ENCODE data around the gene FDXR. TPM values are rescaled to one million over a fixed set of nuclear protein-coding genes. Genes with fewer than 3 reads are reported as not detected.

The FDXR gene
- total and polyA plus RNA-seq, 9 of the 15 experiments (the other 6 are each of a cell fraction or from before 2014, with no cell fraction given) = 0.89 to 70.7 (median 30.9) TPM

DNA sequence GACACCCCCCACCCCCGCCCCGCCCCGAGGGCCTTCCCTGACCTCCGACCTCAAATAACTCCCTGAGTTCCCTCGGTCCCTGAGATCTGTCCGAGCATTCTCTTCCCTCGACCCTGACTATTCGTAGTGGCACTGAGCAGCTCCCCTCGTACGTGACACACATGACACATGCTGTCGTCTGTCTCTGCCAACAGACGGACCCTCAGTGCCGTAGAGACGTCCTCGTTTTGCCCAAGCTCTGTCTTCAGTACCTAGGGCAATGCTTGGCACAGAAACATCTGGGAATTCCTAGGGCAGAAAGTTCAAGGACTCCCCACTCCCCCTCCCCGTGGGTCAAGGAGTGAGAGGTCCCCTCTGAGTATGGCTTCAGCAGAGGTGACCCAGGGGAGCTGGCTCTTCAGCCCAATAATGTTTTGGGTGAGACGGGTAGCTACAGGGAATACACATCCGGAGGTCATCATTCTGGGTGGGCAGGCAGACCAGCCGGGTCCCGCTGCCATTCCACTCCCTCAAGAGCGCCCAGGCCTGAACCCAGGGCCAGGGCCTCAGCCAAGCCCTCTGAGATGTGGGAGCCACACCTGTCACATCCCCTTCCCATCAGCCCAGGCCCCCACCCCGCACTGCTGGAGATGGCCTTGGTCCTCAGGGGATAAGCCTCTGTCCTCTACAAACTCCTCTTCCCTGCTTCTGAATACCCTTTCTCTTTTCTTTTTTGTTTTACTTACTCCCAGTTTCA is 21.3 kb upstream of the FDXR start:
- H3K36me3 ChIP-seq (ENCODE audit: control insufficient read depth, insufficient read depth, low read length) = no peaks in the 10 kb centered on the region
- in situ Hi-C loops (cut with MboI) (no loop called here), intact Hi-C loops (cut with micrococcal nuclease) (no loop called here)
- H4K20me1 ChIP-seq (replicated peaks; ENCODE audit: control insufficient read depth, insufficient read depth, low read length) = peaks cover 11% of the 10 kb centered on the region; the same call in 1 of the 2 replicates
- H3K4me2 ChIP-seq (ENCODE audit: insufficient read depth, low read length) = no peak overlapping the region
- no peak overlapping the region for H3K27ac ChIP-seq (ENCODE audit: extremely low read depth, low read depth, low read length)
- no peaks in the 10 kb centered on the region for H3K9me3 ChIP-seq (replicated peaks; ENCODE audit: control insufficient read depth, insufficient read depth, low read depth, low read length)
- H3K79me2 ChIP-seq (ENCODE audit: control insufficient read depth, insufficient read depth, low read length) = no peaks in the 10 kb centered on the region
- 11% methylated on average over 19 of the region's 22 CpGs for WGBS (ENCODE audit: insufficient coverage, low coverage, missing lambda C conversion rate)
- H3K9me1 ChIP-seq (ENCODE audit: control insufficient read depth, insufficient read depth, low read length) = no peaks in the 10 kb centered on the region
- no peak overlapping the region for H3K4me3 ChIP-seq
- CTCF ChIA-PET (ENCODE audit: low intra/inter-chr PET ratio) = interaction anchor here (0.6 kb wide), 2 partner anchors 18 to 363 kb away, joined by 3 read pairs; partner anchors contain the start of gene CD300LB
- no peak overlapping the region for H3K9ac ChIP-seq (ENCODE audit: insufficient read depth in 1 of 2, low read depth in 2 of 2, low read length in 2 of 2)
- FAIRE-seq (no peak), DNase-seq (ENCODE audit: extremely low read depth in 1 of 4, low spot score in 3 of 4) (no peak), ATAC-seq (no peak)
- peaks cover 0 to 22% of the 10 kb centered on the region in 2 experiments; a peak in 2 of 5 replicates for H3K4me1 ChIP-seq (replicated peaks in 1 of 2; ENCODE audit: control insufficient read depth in 2 of 2, insufficient read depth in 2 of 2, low read length in 2 of 2)
- BruUV-seq (replicated peaks) = no TSS peak
- H3K27me3 ChIP-seq (ENCODE audit: control insufficient read depth in 2 of 2, insufficient read depth in 2 of 2, low read length in 2 of 2) = peaks cover 24 to 54% of the 10 kb centered on the region in 2 experiments; a peak in 4 of 5 replicates
- no peak overlapping the region for H2AFZ ChIP-seq (ENCODE audit: low read depth, low read length)
- POLR2A ChIA-PET = interaction anchor here (0.6 to 1.7 kb wide), 3 partner anchors 12 to 22 kb away, joined by 3 to 8 read pairs (median 3); no protein-coding TSS in a partner anchor
- TF ChIP-seq TSC22D4 (tag; IDR thresholded peaks at IDR 0.05) = no peak
- TF ChIP-seq NR2C2 (CRISPR knock-in tag; IDR thresholded peaks at IDR 0.05) = no peak
- TF ChIP-seq NR2C2 (tag; IDR thresholded peaks at IDR 0.05) = peak; percentile 60
- TF ChIP-seq BHLHE40 (IDR thresholded peaks at IDR 0.05; ENCODE audit: low read length) = no peak
- TF ChIP-seq NCOR1 (IDR thresholded peaks at IDR 0.05) = no peak
- TF ChIP-seq, protein P1, sequence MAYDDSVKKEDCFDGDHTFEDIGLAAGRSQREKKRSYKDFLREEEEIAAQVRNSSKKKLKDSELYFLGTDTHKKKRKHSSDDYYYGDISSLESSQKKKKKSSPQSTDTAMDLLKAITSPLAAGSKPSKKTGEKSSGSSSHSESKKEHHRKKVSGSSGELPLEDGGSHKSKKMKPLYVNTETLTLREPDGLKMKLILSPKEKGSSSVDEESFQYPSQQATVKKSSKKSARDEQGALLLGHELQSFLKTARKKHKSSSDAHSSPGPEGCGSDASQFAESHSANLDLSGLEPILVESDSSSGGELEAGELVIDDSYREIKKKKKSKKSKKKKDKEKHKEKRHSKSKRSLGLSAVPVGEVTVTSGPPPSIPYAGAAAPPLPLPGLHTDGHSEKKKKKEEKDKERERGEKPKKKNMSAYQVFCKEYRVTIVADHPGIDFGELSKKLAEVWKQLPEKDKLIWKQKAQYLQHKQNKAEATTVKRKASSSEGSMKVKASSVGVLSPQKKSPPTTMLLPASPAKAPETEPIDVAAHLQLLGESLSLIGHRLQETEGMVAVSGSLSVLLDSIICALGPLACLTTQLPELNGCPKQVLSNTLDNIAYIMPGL (CRISPR knock-in tag; IDR thresholded peaks at IDR 0.05) = no peak
- TF ChIP-seq TCF7 (IDR thresholded peaks at IDR 0.05; ENCODE audit: borderline replicate concordance) = no peak
- TF ChIP-seq MCM2 (IDR thresholded peaks at IDR 0.05; ENCODE audit: low read depth) = no peak
- TF ChIP-seq, protein P2, sequence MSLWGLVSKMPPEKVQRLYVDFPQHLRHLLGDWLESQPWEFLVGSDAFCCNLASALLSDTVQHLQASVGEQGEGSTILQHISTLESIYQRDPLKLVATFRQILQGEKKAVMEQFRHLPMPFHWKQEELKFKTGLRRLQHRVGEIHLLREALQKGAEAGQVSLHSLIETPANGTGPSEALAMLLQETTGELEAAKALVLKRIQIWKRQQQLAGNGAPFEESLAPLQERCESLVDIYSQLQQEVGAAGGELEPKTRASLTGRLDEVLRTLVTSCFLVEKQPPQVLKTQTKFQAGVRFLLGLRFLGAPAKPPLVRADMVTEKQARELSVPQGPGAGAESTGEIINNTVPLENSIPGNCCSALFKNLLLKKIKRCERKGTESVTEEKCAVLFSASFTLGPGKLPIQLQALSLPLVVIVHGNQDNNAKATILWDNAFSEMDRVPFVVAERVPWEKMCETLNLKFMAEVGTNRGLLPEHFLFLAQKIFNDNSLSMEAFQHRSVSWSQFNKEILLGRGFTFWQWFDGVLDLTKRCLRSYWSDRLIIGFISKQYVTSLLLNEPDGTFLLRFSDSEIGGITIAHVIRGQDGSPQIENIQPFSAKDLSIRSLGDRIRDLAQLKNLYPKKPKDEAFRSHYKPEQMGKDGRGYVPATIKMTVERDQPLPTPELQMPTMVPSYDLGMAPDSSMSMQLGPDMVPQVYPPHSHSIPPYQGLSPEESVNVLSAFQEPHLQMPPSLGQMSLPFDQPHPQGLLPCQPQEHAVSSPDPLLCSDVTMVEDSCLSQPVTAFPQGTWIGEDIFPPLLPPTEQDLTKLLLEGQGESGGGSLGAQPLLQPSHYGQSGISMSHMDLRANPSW (CRISPR knock-in tag; IDR thresholded peaks at IDR 0.05) = no peak
- TF ChIP-seq, protein P3, sequence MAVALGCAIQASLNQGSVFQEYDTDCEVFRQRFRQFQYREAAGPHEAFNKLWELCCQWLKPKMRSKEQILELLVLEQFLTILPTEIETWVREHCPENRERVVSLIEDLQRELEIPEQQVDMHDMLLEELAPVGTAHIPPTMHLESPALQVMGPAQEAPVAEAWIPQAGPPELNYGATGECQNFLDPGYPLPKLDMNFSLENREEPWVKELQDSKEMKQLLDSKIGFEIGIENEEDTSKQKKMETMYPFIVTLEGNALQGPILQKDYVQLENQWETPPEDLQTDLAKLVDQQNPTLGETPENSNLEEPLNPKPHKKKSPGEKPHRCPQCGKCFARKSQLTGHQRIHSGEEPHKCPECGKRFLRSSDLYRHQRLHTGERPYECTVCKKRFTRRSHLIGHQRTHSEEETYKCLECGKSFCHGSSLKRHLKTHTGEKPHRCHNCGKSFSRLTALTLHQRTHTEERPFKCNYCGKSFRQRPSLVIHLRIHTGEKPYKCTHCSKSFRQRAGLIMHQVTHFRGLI (CRISPR knock-in tag; IDR thresholded peaks at IDR 0.05) = no peak
- TF ChIP-seq ZNF785 (CRISPR knock-in tag; IDR thresholded peaks at IDR 0.05) = no peak
- TF ChIP-seq, protein P4, sequence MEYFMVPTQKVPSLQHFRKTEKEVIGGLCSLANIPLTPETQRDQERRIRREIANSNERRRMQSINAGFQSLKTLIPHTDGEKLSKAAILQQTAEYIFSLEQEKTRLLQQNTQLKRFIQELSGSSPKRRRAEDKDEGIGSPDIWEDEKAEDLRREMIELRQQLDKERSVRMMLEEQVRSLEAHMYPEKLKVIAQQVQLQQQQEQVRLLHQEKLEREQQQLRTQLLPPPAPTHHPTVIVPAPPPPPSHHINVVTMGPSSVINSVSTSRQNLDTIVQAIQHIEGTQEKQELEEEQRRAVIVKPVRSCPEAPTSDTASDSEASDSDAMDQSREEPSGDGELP (CRISPR knock-in tag; IDR thresholded peaks at IDR 0.05; ENCODE audit: borderline replicate concordance) = no peak
- no peak for TF ChIP-seq SREBF2 (CRISPR knock-in tag; IDR thresholded peaks at IDR 0.05)
- TF ChIP-seq, protein P5, sequence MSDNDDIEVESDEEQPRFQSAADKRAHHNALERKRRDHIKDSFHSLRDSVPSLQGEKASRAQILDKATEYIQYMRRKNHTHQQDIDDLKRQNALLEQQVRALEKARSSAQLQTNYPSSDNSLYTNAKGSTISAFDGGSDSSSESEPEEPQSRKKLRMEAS (CRISPR knock-in tag; IDR thresholded peaks at IDR 0.05) = 0 out of 2 replicates have a peak, but pooled peaks have one; percentile 5
- no peak for TF ChIP-seq ZC3H11A (IDR thresholded peaks at IDR 0.05; ENCODE audit: low read depth, low read length)
